LNCAP (cell line): ENCODE data around the gene OSBPL10.

Source experiments
- CTCF ChIP-seq: fragments of 450-650 bp; IDR thresholded peaks from 2 replicates; pipeline ENCODE4 v1.5.1; 2017; ENCODE audit warnings: mild to moderate bottlenecking

Gene OSBPL10

GRCh38 chr3:31629054-31629453 is 352.0 kb downstream of the OSBPL10 start:
- TF ChIP-seq CTCF, result no peak

- no peak for TF ChIP-seq CTCF
These were observed 355.7 kb downstream of the OSBPL10 start for GRCh38 chr3:31625358-31625757.

GRCh38 chr3:31624083-31624709 is 356.9 kb downstream of the OSBPL10 start:
- TF ChIP-seq CTCF, result no peak

DNA sequence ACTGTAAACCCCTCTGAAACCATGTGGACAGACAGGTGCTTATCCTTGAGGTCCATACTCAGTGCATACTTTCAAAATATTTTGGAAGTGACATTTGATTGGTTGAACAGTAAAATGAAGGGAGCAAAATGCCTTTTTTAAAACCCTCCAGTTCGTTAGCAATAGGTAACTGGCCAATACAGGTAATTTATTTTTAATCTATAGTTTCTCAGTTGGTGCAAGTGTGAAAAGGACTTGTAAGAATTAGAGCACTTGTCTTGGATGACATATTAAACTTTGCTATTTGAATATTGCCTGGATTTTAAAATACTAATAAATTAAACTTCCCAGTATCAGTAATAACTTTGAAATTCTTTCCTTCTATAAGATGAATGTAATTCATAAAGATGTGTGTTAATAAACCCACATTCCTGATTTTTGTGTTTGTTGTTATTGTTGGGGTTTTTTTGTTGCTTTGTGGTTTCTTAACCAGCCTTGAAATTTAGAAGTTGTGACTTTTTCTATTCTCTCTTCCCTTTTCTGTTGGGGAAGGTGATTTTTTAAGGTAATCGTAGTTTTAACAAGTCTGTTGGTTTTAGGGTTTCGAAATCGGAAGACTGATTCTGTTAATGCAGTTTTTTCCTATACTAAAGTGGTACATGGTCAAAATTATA is 358.3 kb downstream of the OSBPL10 start:
- no peak for TF ChIP-seq CTCF

- no peak for TF ChIP-seq CTCF
These were observed 359.7 kb downstream of the OSBPL10 start for GRCh38 chr3:31621314-31621713.

GRCh38 chr3:31620656-31621055 is 360.4 kb downstream of the OSBPL10 start:
- TF ChIP-seq CTCF, result no peak

DNA sequence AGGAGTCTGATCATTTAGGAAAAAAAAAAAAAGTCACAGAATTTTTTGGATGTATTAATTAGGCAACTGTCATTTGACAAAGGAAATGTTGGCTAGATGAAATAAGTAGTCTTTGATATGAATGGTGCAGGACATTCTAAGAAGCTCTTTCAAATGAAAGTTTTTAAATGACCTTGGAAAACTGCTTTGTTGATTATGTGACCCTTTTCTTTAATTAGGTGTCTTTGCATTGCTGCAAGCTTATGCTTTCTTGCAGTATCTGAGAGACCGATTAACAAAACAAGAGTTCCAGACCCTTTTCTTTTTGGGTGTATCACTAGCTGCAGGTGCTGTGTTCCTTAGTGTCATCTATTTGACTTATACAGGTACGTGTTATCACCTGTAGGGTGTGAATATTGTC is 364.4 kb downstream of the OSBPL10 start:
- no peak for TF ChIP-seq CTCF
